GM12875 (cell line): Measurements from ENCODE around the gene CLEC17A.
A peak's percentile ranks its signal among the peaks of the same experiment; 100 is the strongest.
"Not testable (repeated sequence)": the region's sequence is repeated elsewhere in the genome, so short reads cannot be mapped to it uniquely, and the experiment has no call there.

Experiments used
- H3K4me3 ChIP-seq: one replicate; pipeline ENCODE4 v1.5.1; 2011; ENCODE audit warnings: low read depth, low read length, control low read depth
- TF ChIP-seq, protein P1 (sequence below): IDR thresholded peaks from 2 replicates; pipeline ENCODE4 v1.5.1; 2011; ENCODE audit warnings: low read depth, mild to moderate bottlenecking, control low read depth, inconsistent platforms, low read length, moderate library complexity, borderline replicate concordance; ENCODE audit not compliant: insufficient read depth

Gene CLEC17A

DNA sequence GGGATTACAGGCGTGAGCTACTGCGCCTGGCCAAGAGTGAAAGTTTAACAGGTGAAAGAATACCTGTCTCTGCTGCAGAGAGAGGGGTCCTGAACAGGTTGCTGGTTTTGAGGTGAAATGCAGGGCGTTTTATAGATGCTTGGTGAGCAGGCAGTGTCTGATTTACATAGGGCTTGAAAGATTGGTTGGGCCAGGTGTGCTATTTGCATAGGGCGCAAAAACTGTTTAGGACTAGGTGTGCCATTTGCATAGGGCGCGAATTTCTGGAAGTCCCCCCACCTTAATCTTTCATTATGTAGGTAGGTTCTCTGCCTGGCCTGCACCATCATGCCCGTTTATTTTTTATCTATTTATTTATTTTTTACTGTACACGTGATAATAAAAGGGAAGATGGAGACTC is 6.5 kb upstream of the CLEC17A start:
- TF ChIP-seq, protein P1, sequence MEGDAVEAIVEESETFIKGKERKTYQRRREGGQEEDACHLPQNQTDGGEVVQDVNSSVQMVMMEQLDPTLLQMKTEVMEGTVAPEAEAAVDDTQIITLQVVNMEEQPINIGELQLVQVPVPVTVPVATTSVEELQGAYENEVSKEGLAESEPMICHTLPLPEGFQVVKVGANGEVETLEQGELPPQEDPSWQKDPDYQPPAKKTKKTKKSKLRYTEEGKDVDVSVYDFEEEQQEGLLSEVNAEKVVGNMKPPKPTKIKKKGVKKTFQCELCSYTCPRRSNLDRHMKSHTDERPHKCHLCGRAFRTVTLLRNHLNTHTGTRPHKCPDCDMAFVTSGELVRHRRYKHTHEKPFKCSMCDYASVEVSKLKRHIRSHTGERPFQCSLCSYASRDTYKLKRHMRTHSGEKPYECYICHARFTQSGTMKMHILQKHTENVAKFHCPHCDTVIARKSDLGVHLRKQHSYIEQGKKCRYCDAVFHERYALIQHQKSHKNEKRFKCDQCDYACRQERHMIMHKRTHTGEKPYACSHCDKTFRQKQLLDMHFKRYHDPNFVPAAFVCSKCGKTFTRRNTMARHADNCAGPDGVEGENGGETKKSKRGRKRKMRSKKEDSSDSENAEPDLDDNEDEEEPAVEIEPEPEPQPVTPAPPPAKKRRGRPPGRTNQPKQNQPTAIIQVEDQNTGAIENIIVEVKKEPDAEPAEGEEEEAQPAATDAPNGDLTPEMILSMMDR: no peak
- no peak overlapping the region for H3K4me3 ChIP-seq

DNA sequence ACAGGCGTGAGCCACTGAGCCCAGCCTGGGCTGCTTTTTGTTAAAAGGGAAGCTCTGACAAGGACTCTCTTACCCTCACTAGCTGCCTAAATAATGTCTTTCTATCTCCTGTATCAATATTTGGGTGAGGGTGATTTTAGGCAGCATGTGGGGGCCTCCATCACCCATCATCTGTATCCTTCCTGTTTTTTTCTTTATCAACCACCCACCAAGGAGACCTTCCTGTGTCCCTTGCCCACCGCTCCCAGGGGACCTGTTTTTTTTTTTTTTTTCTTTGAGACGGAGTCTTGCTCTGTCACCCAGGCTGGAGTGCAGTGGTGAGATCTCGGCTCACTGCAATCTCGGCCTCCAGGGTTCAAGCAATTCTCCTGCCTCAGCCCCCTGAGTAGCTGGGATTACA is 5.6 kb upstream of the CLEC17A start:
- no peak overlapping the region for H3K4me3 ChIP-seq
- TF ChIP-seq, protein P1: no peak

DNA sequence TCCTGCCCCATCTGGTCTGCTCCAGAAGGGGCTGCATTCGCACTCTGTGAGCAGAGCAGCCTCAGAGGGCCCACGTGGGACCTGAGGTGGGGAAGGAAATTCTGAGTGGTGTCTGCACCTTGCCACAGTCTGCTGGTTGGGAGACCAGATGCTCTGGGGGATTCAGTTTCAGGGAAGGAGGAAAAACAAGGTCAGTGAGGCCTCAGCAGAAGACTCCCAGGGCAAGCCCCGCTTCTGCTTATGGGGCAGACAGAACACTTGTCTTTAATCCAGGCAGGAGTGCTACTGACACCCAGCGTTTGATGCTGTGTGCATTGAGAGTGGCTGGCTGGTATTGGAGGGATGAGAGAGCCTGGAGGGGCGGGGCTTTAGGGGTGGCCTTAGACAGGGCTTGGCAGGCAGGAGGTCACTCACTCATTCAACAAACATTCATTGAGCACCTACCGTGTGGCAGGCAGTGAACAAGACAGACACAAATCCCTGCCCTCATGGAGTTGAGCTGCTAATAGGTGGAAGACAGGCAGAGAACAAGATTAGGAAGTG is 4.9 kb upstream of the CLEC17A start:
- H3K4me3 ChIP-seq: no peak overlapping the region
- TF ChIP-seq, protein P1: no peak

- no peak overlapping the region for H3K4me3 ChIP-seq
- TF ChIP-seq, protein P1: peak; percentile 27; the same call in 1 of the 2 replicates
Measured at GRCh38 chr19:14580623-14581237, 2.2 kb upstream of the CLEC17A start.

- H3K4me3 ChIP-seq: peak overlapping the region; percentile 53
Measured at GRCh38 chr19:14584372-14584771, 1.5 kb downstream of the CLEC17A start.

- H3K4me3 ChIP-seq: not testable (repeated sequence)
Measured at GRCh38 chr19:14585187-14585586, 2.3 kb downstream of the CLEC17A start.

- H3K4me3 ChIP-seq: not testable (repeated sequence)
Measured at GRCh38 chr19:14589433-14589832, 6.5 kb downstream of the CLEC17A start.

- TF ChIP-seq, protein P1: no peak
Measured at GRCh38 chr19:14595558-14595957, 12.7 kb downstream of the CLEC17A start.

More at GRCh38 chr19:14595558-14595957, 12.7 kb downstream of the CLEC17A start:
- H3K4me3 ChIP-seq: no peak overlapping the region
